ENCODE results near the gene KIF16B. TPM values are rescaled to one million over a fixed set of nuclear protein-coding genes. Genes with fewer than 3 reads are reported as not detected.

The KIF16B gene
- total RNA-seq, 1 donor from 2014 or later: 7.1 TPM

GRCh38 chr20:16246870-16247269 lies 326.4 kb downstream of the KIF16B start:
- no peak for DNase-seq (ENCODE audit: low read depth)
- H3K36me3 ChIP-seq (ENCODE audit: control insufficient read depth, insufficient read depth, low read length): no peaks in the 10 kb centered on the region
- H3K27me3 ChIP-seq (ENCODE audit: control insufficient read depth, insufficient read depth, low read length): no peaks in the 10 kb centered on the region
- no peak for TF ChIP-seq CTCF (IDR thresholded peaks at IDR 0.05; ENCODE audit: insufficient read depth, low read length, poor library complexity, severe bottlenecking)
- no peak overlapping the region for H3K4me3 ChIP-seq (ENCODE audit: low read depth, low read length)

DNA sequence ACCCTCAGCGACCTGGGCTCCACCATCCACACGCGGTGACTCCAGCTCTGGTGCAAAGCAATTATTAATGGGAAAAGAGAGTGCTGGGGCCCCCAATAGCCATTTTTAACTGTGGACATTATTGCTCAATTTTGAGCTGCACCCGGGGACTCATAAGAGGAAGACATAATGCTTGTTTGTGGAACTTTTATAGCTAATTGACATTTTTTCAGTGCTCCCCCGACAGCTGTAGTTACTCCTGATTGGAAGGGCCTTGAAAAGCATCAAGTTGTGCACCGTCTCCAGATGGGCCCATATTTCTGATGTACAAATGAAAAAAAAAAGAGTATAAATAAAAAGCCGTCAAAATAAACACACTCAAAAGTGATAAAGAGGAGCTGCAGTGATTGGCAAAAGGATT lies 327.0 kb downstream of the KIF16B start:
- DNase-seq (ENCODE audit: low read depth): no peak
- no peak for TF ChIP-seq CTCF (IDR thresholded peaks at IDR 0.05; ENCODE audit: insufficient read depth, low read length, poor library complexity, severe bottlenecking)
- no peaks in the 10 kb centered on the region for H3K27me3 ChIP-seq (ENCODE audit: control insufficient read depth, insufficient read depth, low read length)
- no peaks in the 10 kb centered on the region for H3K36me3 ChIP-seq (ENCODE audit: control insufficient read depth, insufficient read depth, low read length)
- no peak overlapping the region for H3K4me3 ChIP-seq (ENCODE audit: low read depth, low read length)

GRCh38 chr20:16245879-16246278 lies 327.4 kb downstream of the KIF16B start:
- no peak for DNase-seq (ENCODE audit: low read depth)
- no peak overlapping the region for H3K4me3 ChIP-seq (ENCODE audit: low read depth, low read length)
- no peaks in the 10 kb centered on the region for H3K27me3 ChIP-seq (ENCODE audit: control insufficient read depth, insufficient read depth, low read length)
- TF ChIP-seq CTCF (IDR thresholded peaks at IDR 0.05; ENCODE audit: insufficient read depth, low read length, poor library complexity, severe bottlenecking): no peak
- H3K36me3 ChIP-seq (ENCODE audit: control insufficient read depth, insufficient read depth, low read length): no peaks in the 10 kb centered on the region

DNA sequence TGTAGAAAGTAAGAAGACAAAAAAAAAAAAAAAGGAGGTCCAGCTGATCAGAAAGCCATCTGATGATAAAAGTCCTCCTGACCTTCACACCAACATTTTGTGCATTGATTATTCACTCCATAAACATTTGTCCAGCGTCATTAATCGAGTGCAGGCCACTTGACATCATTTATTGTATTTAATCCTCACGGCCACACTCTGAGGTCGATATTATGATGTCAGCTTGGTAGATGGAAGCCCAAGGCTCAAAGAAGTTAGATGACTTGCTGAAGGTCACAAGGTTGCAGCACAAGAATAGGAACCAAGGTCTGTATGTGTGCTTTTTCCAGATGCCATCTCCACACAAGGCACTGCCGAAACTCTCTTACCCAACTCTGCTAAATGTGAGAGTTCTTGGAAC lies 328.4 kb downstream of the KIF16B start:
- no peaks in the 10 kb centered on the region for H3K36me3 ChIP-seq (ENCODE audit: control insufficient read depth, insufficient read depth, low read length)
- H3K27me3 ChIP-seq (ENCODE audit: control insufficient read depth, insufficient read depth, low read length): no peaks in the 10 kb centered on the region
- no peak overlapping the region for H3K4me3 ChIP-seq (ENCODE audit: low read depth, low read length)
- TF ChIP-seq CTCF (IDR thresholded peaks at IDR 0.05; ENCODE audit: insufficient read depth, low read length, poor library complexity, severe bottlenecking): no peak
- DNase-seq (ENCODE audit: low read depth): no peak

GRCh38 chr20:16243470-16243869 lies 329.8 kb downstream of the KIF16B start:
- Histone ChIP-seq H3K36me3 (ENCODE audit: control insufficient read depth, insufficient read depth, low read length) (no peaks in the 10 kb centered on the region), H3K27me3 (ENCODE audit: control insufficient read depth, insufficient read depth, low read length) (no peaks in the 10 kb centered on the region), H3K4me3 (ENCODE audit: low read depth, low read length) (no peak overlapping the region)
- TF ChIP-seq CTCF (IDR thresholded peaks at IDR 0.05; ENCODE audit: insufficient read depth, low read length, poor library complexity, severe bottlenecking): no peak
- DNase-seq (ENCODE audit: low read depth): no peak

DNA sequence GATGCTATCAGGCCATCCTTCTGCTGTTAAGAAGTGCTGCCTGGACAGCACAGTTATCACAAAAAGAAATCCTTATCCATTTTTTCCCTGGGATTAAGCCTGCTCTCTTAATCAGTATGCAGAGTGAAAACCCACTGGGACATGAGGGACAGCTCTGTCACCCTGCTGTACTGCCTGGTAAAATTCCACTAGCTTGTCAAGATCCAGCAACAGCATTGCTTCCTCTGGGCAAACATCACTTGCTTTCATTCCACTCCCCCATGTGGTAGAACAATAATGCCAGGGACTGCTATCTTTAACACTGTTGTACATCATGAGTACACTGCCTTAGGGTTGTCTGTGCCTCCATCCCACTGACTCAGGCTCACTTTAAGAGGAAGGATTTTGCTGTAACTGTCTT lies 331.3 kb downstream of the KIF16B start:
- no peak for DNase-seq (ENCODE audit: low read depth)
- Histone ChIP-seq H3K4me3 (ENCODE audit: low read depth, low read length) (no peak overlapping the region), H3K27me3 (ENCODE audit: control insufficient read depth, insufficient read depth, low read length) (no peaks in the 10 kb centered on the region), H3K36me3 (ENCODE audit: control insufficient read depth, insufficient read depth, low read length) (no peaks in the 10 kb centered on the region)
- TF ChIP-seq CTCF (IDR thresholded peaks at IDR 0.05; ENCODE audit: insufficient read depth, low read length, poor library complexity, severe bottlenecking): no peak
